Osteocyte (in vitro differentiated cells): ENCODE results near the gene ANO4. TPM values are rescaled to one million over a fixed set of nuclear protein-coding genes. Genes with fewer than 3 reads are reported as not detected.

ENCODE experiments used
- DNase-seq: peaks from one replicate; pipeline ENCODE4 v3.0.0; 2021; ENCODE audit warnings: mixed read lengths; ENCODE audit not compliant: unreplicated experiment; ENCODE audit errors: extremely low spot score
- H3K27ac Mint-ChIP-seq: one replicate; pipeline ENCODE4 v1.8.0; 2021; ENCODE audit warnings: mild to moderate bottlenecking, mixed read lengths; ENCODE audit not compliant: unreplicated experiment
- H3K27me3 Mint-ChIP-seq: one replicate; pipeline ENCODE4 v1.8.0; 2021; ENCODE audit warnings: mixed read lengths; ENCODE audit not compliant: unreplicated experiment
- H3K36me3 Mint-ChIP-seq: one replicate; pipeline ENCODE4 v1.8.0; 2021; ENCODE audit warnings: mixed read lengths; ENCODE audit not compliant: unreplicated experiment
- H3K4me1 Mint-ChIP-seq: one replicate; pipeline ENCODE4 v1.8.0; 2021; ENCODE audit warnings: mixed read lengths; ENCODE audit not compliant: unreplicated experiment
- H3K4me3 Mint-ChIP-seq: one replicate; pipeline ENCODE4 v1.8.0; 2021; ENCODE audit warnings: mild to moderate bottlenecking, moderate library complexity, mixed read lengths; ENCODE audit not compliant: unreplicated experiment
- H3K9me3 Mint-ChIP-seq: one replicate; pipeline ENCODE4 v1.8.0; 2021; ENCODE audit warnings: mixed read lengths; ENCODE audit not compliant: unreplicated experiment
- CTCF ChIP-seq: fragments of 200-600 bp; sonication (generic); IDR thresholded peaks from 2 replicates; pipeline ENCODE4 v1.5.0; 2021; ENCODE audit warnings: antibody characterized with exemption, mild to moderate bottlenecking, moderate library complexity
- total RNA-seq: library from RNA; stranded (reverse); gene quantifications from 2 replicates; pipeline ENCODE4 v1.2.1, GENCODE V29; 2021

ANO4 gene
- total RNA-seq, 1 donor from 2014 or later, result 0.48 TPM

GRCh38 chr12:100896192-100896591 is 101.6 kb downstream of the ANO4 start:
- no peak for TF ChIP-seq CTCF
- Mint-ChIP-seq H3K4me3 (no peak overlapping the region), H3K27me3 (no peaks in the 10 kb centered on the region), H3K36me3 (no peaks in the 10 kb centered on the region), H3K9me3 (no peaks in the 10 kb centered on the region), H3K4me1 (no peaks in the 10 kb centered on the region), H3K27ac (no peak overlapping the region)
- DNase-seq, result no peak

GRCh38 chr12:100897240-100897639 is 102.7 kb downstream of the ANO4 start:
- no peak for DNase-seq
- Mint-ChIP-seq H3K27ac (no peak overlapping the region), H3K4me3 (no peak overlapping the region), H3K27me3 (no peaks in the 10 kb centered on the region), H3K9me3 (no peaks in the 10 kb centered on the region), H3K4me1 (no peaks in the 10 kb centered on the region), H3K36me3 (no peaks in the 10 kb centered on the region)
- TF ChIP-seq CTCF, result no peak

GRCh38 chr12:100899301-100899700 is 104.7 kb downstream of the ANO4 start:
- no peak overlapping the region for H3K27ac Mint-ChIP-seq
- DNase-seq, result no peak
- H3K9me3 Mint-ChIP-seq, result peaks cover 6% of the 10 kb centered on the region
- H3K27me3 Mint-ChIP-seq, result no peaks in the 10 kb centered on the region
- no peaks in the 10 kb centered on the region for H3K4me1 Mint-ChIP-seq
- H3K4me3 Mint-ChIP-seq, result no peak overlapping the region
- no peaks in the 10 kb centered on the region for H3K36me3 Mint-ChIP-seq
- TF ChIP-seq CTCF, result no peak

- peaks cover 6% of the 10 kb centered on the region for H3K9me3 Mint-ChIP-seq
- no peaks in the 10 kb centered on the region for H3K36me3 Mint-ChIP-seq
- TF ChIP-seq CTCF, result no peak
- no peaks in the 10 kb centered on the region for H3K27me3 Mint-ChIP-seq
- no peak for DNase-seq
- H3K27ac Mint-ChIP-seq, result no peak overlapping the region
- no peak overlapping the region for H3K4me3 Mint-ChIP-seq
- H3K4me1 Mint-ChIP-seq, result no peaks in the 10 kb centered on the region
These were observed 106.2 kb downstream of the ANO4 start for GRCh38 chr12:100900808-100901207.

GRCh38 chr12:100901266-100901665 is 106.7 kb downstream of the ANO4 start:
- Mint-ChIP-seq H3K36me3 (no peaks in the 10 kb centered on the region), H3K4me3 (no peak overlapping the region), H3K9me3 (peaks cover 6% of the 10 kb centered on the region), H3K27ac (no peak overlapping the region), H3K4me1 (no peaks in the 10 kb centered on the region), H3K27me3 (no peaks in the 10 kb centered on the region)
- no peak for DNase-seq
- no peak for TF ChIP-seq CTCF
